OCI-LY1 (cell line): ENCODE results near the gene KIF21A.
"Not testable (repeated sequence)": the region's sequence is repeated elsewhere in the genome, so short reads cannot be mapped to it uniquely, and the experiment has no call there.

Experiments
- CTCF ChIP-seq: fragments of 200-600 bp; sonication (generic), shearing (Covaris generic); IDR thresholded peaks from 2 replicates; pipeline ENCODE4 v1.5.1; 2017; ENCODE audit warnings: mild to moderate bottlenecking, antibody characterized with exemption, low read length, moderate library complexity, mixed read lengths
- EZH2 ChIP-seq: fragments of 200-600 bp; sonication (generic), shearing (Covaris generic); IDR thresholded peaks from 2 replicates; pipeline ENCODE4 v1.8.0; 2017; ENCODE audit warnings: borderline replicate concordance, mixed run types, mild to moderate bottlenecking, antibody characterized with exemption, low read length, moderate library complexity, mixed read lengths

GRCh38 chr12:39295593-39295992, 147.3 kb downstream of the KIF21A start:
- TF ChIP-seq CTCF, EZH2: not testable (repeated sequence)
